ENCODE data around the gene ARHGAP10.

Gene ARHGAP10

GRCh38 chr4:148094149-148094548 lies 362.3 kb downstream of the ARHGAP10 start:
- H4K20me1 ChIP-seq: no peaks in the 10 kb centered on the region
- no peak overlapping the region for H3K27ac ChIP-seq
- no peaks in the 10 kb centered on the region for H3K9me3 ChIP-seq
- H3K4me2 ChIP-seq: no peak overlapping the region
- no peaks in the 10 kb centered on the region for H3K4me1 ChIP-seq
- H3K27me3 ChIP-seq: no peaks in the 10 kb centered on the region
- H3K9ac ChIP-seq: no peak overlapping the region
- no peak overlapping the region for H3K4me3 ChIP-seq
- no peak for TF ChIP-seq Cebpa-rat (IDR thresholded peaks at IDR 0.05)
- H3K36me3 ChIP-seq: no peaks in the 10 kb centered on the region

GRCh38 chr4:148095346-148095923 lies 363.5 kb downstream of the ARHGAP10 start:
- H3K4me1 ChIP-seq: no peaks in the 10 kb centered on the region
- H4K20me1 ChIP-seq: no peaks in the 10 kb centered on the region
- H3K27ac ChIP-seq: no peak overlapping the region
- H3K4me3 ChIP-seq: no peak overlapping the region
- TF ChIP-seq Cebpa-rat (IDR thresholded peaks at IDR 0.05): no peak
- no peaks in the 10 kb centered on the region for H3K27me3 ChIP-seq
- no peak overlapping the region for H3K4me2 ChIP-seq
- H3K36me3 ChIP-seq: no peaks in the 10 kb centered on the region
- H3K9ac ChIP-seq: no peak overlapping the region
- no peaks in the 10 kb centered on the region for H3K9me3 ChIP-seq

DNA sequence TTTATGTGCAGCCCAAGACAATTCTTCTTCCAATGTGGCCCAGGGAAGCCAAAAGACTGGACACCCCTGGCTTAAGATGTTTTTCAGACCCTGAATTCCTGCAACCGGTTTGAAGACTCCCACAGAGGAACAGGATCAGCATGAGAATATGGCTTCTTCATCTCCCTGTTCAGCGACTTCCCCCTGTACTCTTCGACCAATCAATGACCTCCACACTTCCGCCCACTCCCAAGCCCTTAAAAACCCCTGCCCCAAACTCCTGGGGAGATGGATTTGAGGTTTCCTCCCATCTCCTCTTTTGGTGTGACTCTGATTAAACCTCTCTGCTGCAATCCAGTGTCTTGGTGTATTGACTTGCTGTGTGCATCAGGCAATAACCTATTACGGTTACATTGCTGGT lies 365.9 kb downstream of the ARHGAP10 start:
- Histone ChIP-seq H3K27me3 (no peaks in the 10 kb centered on the region), H4K20me1 (no peaks in the 10 kb centered on the region), H3K27ac (no peak overlapping the region), H3K9ac (no peak overlapping the region), H3K36me3 (no peaks in the 10 kb centered on the region), H3K9me3 (no peaks in the 10 kb centered on the region), H3K4me1 (no peaks in the 10 kb centered on the region), H3K4me3 (no peak overlapping the region), H3K4me2 (no peak overlapping the region)
- TF ChIP-seq Cebpa-rat (IDR thresholded peaks at IDR 0.05): no peak

- H3K4me3 ChIP-seq: no peak overlapping the region
- no peak overlapping the region for H3K27ac ChIP-seq
- H3K4me2 ChIP-seq: no peak overlapping the region
- no peaks in the 10 kb centered on the region; the same call in 1 of the 2 replicates for H3K9me3 ChIP-seq
- no peaks in the 10 kb centered on the region for H3K4me1 ChIP-seq
- no peak for TF ChIP-seq Cebpa-rat (IDR thresholded peaks at IDR 0.05)
- no peaks in the 10 kb centered on the region for H4K20me1 ChIP-seq
- H3K9ac ChIP-seq: no peak overlapping the region
- H3K36me3 ChIP-seq: no peaks in the 10 kb centered on the region
- H3K27me3 ChIP-seq: no peaks in the 10 kb centered on the region
These were observed 369.3 kb downstream of the ARHGAP10 start for GRCh38 chr4:148101235-148101634.

GRCh38 chr4:148101790-148102189 lies 369.9 kb downstream of the ARHGAP10 start:
- Histone ChIP-seq H3K9me3 (peaks cover 4% of the 10 kb centered on the region), H4K20me1 (no peaks in the 10 kb centered on the region), H3K9ac (no peak overlapping the region), H3K4me3 (no peak overlapping the region), H3K4me1 (no peaks in the 10 kb centered on the region), H3K4me2 (no peak overlapping the region), H3K36me3 (no peaks in the 10 kb centered on the region), H3K27me3 (no peaks in the 10 kb centered on the region), H3K27ac (no peak overlapping the region)
- TF ChIP-seq Cebpa-rat (IDR thresholded peaks at IDR 0.05): no peak

DNA sequence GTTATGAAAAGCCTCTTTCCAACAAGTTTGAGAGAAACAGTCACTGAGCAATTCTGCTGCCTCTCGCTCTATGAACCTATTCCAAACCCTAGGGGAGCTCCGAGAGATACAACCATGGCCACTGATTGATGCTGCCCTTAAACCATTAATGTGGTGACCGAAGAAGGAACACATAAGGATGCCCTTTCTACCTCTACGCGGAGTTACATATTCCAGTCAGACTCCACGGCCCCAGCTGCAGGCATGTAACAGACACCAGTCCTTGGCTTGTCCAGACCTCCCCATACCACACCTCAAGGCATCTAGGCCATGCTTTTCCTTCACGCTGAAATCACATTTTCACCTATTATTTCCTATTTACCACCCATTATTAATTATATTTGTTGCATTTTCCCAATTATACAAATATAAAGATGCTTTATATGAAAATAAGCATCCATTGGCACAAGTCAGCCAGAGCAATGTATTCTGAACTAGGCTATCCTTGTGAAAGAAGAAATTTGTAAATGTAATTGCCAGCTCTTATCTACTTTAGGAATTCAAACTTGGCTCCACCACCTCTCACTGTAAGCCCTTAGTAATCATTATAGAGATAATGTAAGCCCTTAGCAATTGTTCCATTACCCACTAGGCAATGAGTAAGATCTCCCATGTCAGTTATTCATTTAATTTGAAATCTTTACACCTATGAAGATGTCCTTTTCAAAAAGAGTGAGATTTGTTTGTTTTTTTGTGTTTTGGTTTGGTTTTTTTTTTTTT lies 371.9 kb downstream of the ARHGAP10 start:
- no peak overlapping the region for H3K4me2 ChIP-seq
- H3K4me1 ChIP-seq: no peaks in the 10 kb centered on the region
- no peak overlapping the region for H3K27ac ChIP-seq
- H3K27me3 ChIP-seq: no peaks in the 10 kb centered on the region
- no peak overlapping the region for H3K4me3 ChIP-seq
- H3K9me3 ChIP-seq: peaks cover 6% of the 10 kb centered on the region
- no peaks in the 10 kb centered on the region for H3K36me3 ChIP-seq
- no peak for TF ChIP-seq Cebpa-rat (IDR thresholded peaks at IDR 0.05)
- no peaks in the 10 kb centered on the region for H4K20me1 ChIP-seq
- H3K9ac ChIP-seq: no peak overlapping the region

- Histone ChIP-seq H3K27ac (no peak overlapping the region), H3K9ac (no peak overlapping the region), H4K20me1 (no peaks in the 10 kb centered on the region), H3K4me2 (no peak overlapping the region), H3K27me3 (no peaks in the 10 kb centered on the region), H3K9me3 (peaks cover 6% of the 10 kb centered on the region), H3K36me3 (no peaks in the 10 kb centered on the region), H3K4me3 (no peak overlapping the region), H3K4me1 (peaks cover 6% of the 10 kb centered on the region; the same call in 1 of the 2 replicates)
- TF ChIP-seq Cebpa-rat (IDR thresholded peaks at IDR 0.05): no peak
These were observed 376.9 kb downstream of the ARHGAP10 start for GRCh38 chr4:148108766-148109165.

DNA sequence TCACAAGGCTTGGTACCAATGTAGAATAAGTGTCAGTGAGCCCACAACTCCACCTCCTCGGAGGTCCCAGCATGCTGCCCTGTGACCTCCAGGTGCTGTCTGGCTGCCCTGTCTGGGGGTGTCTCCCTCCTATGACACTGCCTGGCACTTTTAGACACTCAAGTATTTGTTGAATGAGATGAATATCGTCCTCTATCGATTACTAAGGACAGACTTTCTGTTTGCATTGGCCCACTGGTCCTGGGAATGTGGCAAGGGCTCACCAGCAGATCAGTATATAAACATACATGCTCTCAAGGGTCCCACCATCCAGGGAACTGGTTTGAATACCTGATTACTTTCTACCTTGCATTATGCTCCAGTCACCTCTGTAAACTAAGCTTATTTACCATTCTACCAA lies 377.3 kb downstream of the ARHGAP10 start:
- no peak for TF ChIP-seq Cebpa-rat (IDR thresholded peaks at IDR 0.05)
- Histone ChIP-seq H3K9me3 (peaks cover 6% of the 10 kb centered on the region), H3K4me3 (no peak overlapping the region), H3K4me1 (peaks cover 6% of the 10 kb centered on the region; the same call in 1 of the 2 replicates), H3K4me2 (no peak overlapping the region), H3K27me3 (no peaks in the 10 kb centered on the region), H3K36me3 (no peaks in the 10 kb centered on the region), H3K9ac (no peak overlapping the region), H4K20me1 (no peaks in the 10 kb centered on the region), H3K27ac (no peak overlapping the region)

- no peak for TF ChIP-seq Cebpa-rat (IDR thresholded peaks at IDR 0.05)
- Histone ChIP-seq H3K27me3 (no peaks in the 10 kb centered on the region), H3K4me3 (no peak overlapping the region), H3K36me3 (no peaks in the 10 kb centered on the region), H3K27ac (no peak overlapping the region), H4K20me1 (no peaks in the 10 kb centered on the region), H3K9ac (no peak overlapping the region), H3K9me3 (peaks cover 6% of the 10 kb centered on the region), H3K4me2 (no peak overlapping the region), H3K4me1 (peaks cover 6% of the 10 kb centered on the region; the same call in 1 of the 2 replicates)
These were observed 378.3 kb downstream of the ARHGAP10 start for GRCh38 chr4:148110169-148110568.

DNA sequence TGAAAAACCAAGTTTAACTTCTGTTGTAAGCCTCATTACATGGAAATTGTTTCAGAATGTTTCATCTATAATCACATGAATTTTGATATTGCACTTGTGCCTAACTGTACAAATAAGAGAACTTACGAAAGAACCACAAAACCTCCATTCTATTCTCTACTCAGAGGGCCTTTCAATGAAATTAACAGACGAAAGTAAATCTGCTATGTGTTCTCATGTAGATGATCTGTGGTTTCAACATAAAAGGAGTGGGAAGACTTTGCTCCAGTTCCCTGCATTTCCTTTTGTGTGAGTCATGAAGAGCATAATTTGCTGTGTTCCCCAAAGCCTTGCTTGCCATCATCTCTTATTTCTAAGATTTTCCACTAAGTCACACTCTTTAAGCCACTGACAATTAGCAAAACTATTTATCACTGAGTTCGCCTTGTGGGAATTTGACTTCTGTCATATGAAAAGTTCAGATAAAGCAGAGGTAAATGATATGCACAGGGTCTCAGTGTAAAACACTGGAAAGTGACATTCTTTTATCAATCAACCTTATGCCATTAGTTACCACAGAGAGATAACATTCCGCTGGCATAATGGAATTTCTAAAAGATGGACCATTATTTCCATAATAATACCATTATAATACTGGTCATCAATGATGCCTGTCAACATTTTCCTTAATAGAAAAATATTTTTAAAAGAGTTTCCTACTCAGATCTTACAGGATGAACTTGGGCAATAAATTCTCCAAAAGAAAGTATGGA lies 380.5 kb downstream of the ARHGAP10 start:
- H4K20me1 ChIP-seq: no peaks in the 10 kb centered on the region
- peaks cover 6% of the 10 kb centered on the region; the same call in 1 of the 2 replicates for H3K4me1 ChIP-seq
- no peak overlapping the region for H3K4me3 ChIP-seq
- H3K36me3 ChIP-seq: no peaks in the 10 kb centered on the region
- H3K9ac ChIP-seq: no peak overlapping the region
- no peaks in the 10 kb centered on the region for H3K27me3 ChIP-seq
- no peak overlapping the region for H3K27ac ChIP-seq
- H3K9me3 ChIP-seq: no peaks in the 10 kb centered on the region
- no peak overlapping the region for H3K4me2 ChIP-seq
- no peak for TF ChIP-seq Cebpa-rat (IDR thresholded peaks at IDR 0.05)
